ENCODE results near the gene MEGF11. TPM values are rescaled to one million over a fixed set of nuclear protein-coding genes. Genes with fewer than 3 reads are reported as not detected.

Gene MEGF11
- total RNA-seq, 1 experiment from 2014 or later, result 0.09 TPM

DNA sequence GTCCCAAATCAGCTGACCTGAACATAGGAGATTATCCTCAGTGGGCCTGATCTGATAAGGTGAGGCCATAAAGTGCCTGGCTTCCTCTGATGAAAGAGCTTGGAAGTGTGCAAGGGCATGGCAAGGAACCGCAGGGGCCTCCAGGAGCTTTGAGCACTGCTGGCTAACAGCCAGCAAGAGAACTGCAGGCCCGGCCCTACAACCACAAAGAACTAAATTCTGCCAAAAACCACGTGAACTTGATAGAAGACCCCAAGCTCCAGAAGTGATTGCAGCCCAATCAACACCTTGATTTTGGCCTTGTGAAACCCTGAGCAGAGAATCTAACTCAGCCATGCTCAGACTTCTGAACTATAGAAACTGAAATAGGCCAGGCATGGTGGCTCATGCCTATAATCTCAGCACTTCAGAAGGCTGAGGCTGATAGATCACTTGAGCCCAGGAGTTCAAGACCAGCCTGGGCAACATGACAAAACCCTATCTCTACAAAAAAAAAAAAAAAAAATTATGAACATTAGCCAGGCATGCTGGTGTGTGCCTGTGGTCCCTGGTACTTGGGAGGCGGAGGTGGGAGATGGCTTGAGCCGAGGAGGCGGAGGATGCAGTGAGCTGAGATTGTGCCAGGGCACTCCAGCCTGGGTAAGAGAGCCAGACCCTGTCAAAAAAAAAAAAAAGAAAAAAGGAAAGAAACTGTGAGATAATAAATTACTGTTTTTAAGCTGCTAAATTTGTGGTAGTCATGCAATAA lies 32.2 kb upstream of the MEGF11 start:
- H3K27ac Mint-ChIP-seq (ENCODE audit: low read depth, unreplicated experiment), result no peak overlapping the region
- intact Hi-C loops (cut with micrococcal nuclease), result no loop called here
- no peak overlapping the region for H3K4me3 Mint-ChIP-seq (ENCODE audit: unreplicated experiment)
- DNase-seq (ENCODE audit: unreplicated experiment), result no peak
- no peaks in the 10 kb centered on the region for H3K4me1 Mint-ChIP-seq (ENCODE audit: insufficient read depth, unreplicated experiment)
- H3K36me3 Mint-ChIP-seq (ENCODE audit: insufficient read depth, unreplicated experiment), result peaks cover 4% of the 10 kb centered on the region
- TF ChIP-seq, protein P1, sequence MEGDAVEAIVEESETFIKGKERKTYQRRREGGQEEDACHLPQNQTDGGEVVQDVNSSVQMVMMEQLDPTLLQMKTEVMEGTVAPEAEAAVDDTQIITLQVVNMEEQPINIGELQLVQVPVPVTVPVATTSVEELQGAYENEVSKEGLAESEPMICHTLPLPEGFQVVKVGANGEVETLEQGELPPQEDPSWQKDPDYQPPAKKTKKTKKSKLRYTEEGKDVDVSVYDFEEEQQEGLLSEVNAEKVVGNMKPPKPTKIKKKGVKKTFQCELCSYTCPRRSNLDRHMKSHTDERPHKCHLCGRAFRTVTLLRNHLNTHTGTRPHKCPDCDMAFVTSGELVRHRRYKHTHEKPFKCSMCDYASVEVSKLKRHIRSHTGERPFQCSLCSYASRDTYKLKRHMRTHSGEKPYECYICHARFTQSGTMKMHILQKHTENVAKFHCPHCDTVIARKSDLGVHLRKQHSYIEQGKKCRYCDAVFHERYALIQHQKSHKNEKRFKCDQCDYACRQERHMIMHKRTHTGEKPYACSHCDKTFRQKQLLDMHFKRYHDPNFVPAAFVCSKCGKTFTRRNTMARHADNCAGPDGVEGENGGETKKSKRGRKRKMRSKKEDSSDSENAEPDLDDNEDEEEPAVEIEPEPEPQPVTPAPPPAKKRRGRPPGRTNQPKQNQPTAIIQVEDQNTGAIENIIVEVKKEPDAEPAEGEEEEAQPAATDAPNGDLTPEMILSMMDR (IDR thresholded peaks at IDR 0.05; ENCODE audit: unreplicated experiment), result no peak
- H3K27me3 Mint-ChIP-seq (ENCODE audit: insufficient read depth, unreplicated experiment), result peaks cover 11% of the 10 kb centered on the region
- CTCF ChIA-PET, result interaction anchor here (0.6 to 1.2 kb wide), 3 partner anchors 86 to 1144 kb away, joined by 3 read pairs; no protein-coding TSS in a partner anchor
- POLR2A ChIA-PET, result no interaction called here
- no TSS peak for BruUV-seq (replicated peaks)
- H3K9me3 Mint-ChIP-seq (ENCODE audit: unreplicated experiment), result no peaks in the 10 kb centered on the region

DNA sequence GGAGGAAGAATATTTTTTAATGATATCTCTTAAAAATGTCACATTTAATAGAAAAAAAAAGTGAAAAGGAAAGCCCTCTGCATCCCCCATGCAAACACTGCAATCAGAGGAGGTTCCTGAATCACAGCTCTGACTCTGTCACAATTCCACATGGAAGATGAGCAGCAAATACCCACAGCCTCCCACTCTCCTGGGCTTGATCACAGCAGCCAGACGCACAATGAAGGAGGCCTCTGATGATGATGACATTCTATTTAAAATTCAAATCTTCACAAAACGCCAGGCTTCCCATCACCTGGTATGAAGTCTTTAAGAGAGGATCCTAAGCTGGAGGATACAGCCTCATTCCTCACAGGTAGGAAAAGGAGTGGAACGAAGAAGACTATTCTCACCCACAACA lies 30.7 kb upstream of the MEGF11 start:
- POLR2A ChIA-PET, result no interaction called here
- Mint-ChIP-seq H3K4me1 (ENCODE audit: insufficient read depth, unreplicated experiment) (no peaks in the 10 kb centered on the region), H3K4me3 (ENCODE audit: unreplicated experiment) (no peak overlapping the region), H3K27ac (ENCODE audit: low read depth, unreplicated experiment) (no peak overlapping the region), H3K9me3 (ENCODE audit: unreplicated experiment) (no peaks in the 10 kb centered on the region), H3K27me3 (ENCODE audit: insufficient read depth, unreplicated experiment) (peaks cover 21% of the 10 kb centered on the region), H3K36me3 (ENCODE audit: insufficient read depth, unreplicated experiment) (peaks cover 4% of the 10 kb centered on the region)
- no TSS peak for BruUV-seq (replicated peaks)
- TF ChIP-seq, protein P1 (IDR thresholded peaks at IDR 0.05; ENCODE audit: unreplicated experiment), result no peak
- CTCF ChIA-PET, result interaction anchor here (0.6 to 0.8 kb wide), 2 partner anchors 367 to 898 kb away, joined by 3 to 4 read pairs; no protein-coding TSS in a partner anchor
- intact Hi-C loops (cut with micrococcal nuclease), result no loop called here
- no peak for DNase-seq (ENCODE audit: unreplicated experiment)

DNA sequence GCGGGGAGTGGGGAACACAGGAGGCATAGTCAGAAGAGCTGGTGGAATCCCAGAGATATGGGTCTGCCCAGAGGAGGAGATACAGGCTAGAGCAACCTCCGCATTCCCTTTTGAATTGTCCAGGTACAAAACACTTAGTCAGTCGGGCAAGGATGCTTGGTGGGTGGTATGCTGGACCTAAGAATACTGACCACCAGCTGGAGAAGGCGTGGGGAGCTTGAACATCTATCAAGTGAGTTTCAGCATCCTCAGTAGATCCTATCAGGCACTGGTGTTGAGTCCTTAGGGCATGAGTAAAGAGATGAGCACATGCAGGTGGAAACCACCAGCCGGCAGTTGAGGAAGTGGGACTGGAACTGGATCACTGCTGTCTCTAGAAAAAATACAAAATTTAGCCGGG lies 25.1 kb upstream of the MEGF11 start:
- no peak for DNase-seq (ENCODE audit: unreplicated experiment)
- intact Hi-C loops (cut with micrococcal nuclease), result no loop called here
- H3K4me1 Mint-ChIP-seq (ENCODE audit: insufficient read depth, unreplicated experiment), result no peaks in the 10 kb centered on the region

DNA sequence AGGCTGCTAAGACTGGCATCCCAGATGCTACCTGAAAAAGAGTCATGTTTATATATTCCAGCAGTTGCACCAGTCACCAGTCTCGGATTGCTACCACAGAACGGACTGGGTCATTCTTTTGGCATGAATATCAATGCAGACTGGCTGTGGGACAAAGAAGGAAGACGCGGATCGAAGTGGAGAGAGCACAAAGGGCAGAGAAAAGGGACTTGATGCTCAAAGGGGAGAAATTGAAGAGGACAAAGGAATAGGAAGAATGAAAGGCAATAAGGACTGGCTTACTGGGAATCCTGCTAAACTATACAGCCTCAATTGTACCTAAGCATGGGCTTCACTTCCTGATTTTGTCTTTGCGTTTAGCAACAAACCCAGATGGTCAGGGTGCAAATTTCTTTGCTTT lies 24.5 kb upstream of the MEGF11 start:
- H3K4me1 Mint-ChIP-seq (ENCODE audit: insufficient read depth, unreplicated experiment), result no peaks in the 10 kb centered on the region
- no peak overlapping the region for H3K27ac Mint-ChIP-seq (ENCODE audit: low read depth, unreplicated experiment)
- CTCF ChIA-PET, result interaction anchor here (0.7 to 1.6 kb wide), 2 partner anchors 10 to 301 kb away, joined by 4 to 8 read pairs; no protein-coding TSS in a partner anchor
- no peak for DNase-seq (ENCODE audit: unreplicated experiment)
- no TSS peak for BruUV-seq (replicated peaks)
- H3K27me3 Mint-ChIP-seq (ENCODE audit: insufficient read depth, unreplicated experiment), result peaks cover 35% of the 10 kb centered on the region
- intact Hi-C loops (cut with micrococcal nuclease), result no loop called here
- no peak overlapping the region for H3K4me3 Mint-ChIP-seq (ENCODE audit: unreplicated experiment)
- H3K9me3 Mint-ChIP-seq (ENCODE audit: unreplicated experiment), result no peaks in the 10 kb centered on the region
- POLR2A ChIA-PET, result no interaction called here
- H3K36me3 Mint-ChIP-seq (ENCODE audit: insufficient read depth, unreplicated experiment), result no peaks in the 10 kb centered on the region
- TF ChIP-seq, protein P1 (IDR thresholded peaks at IDR 0.05; ENCODE audit: unreplicated experiment), result no peak

More for the DNA sequence above, 25.1 kb upstream of the MEGF11 start:
- no peaks in the 10 kb centered on the region for H3K9me3 Mint-ChIP-seq (ENCODE audit: unreplicated experiment)
- TF ChIP-seq, protein P1 (IDR thresholded peaks at IDR 0.05; ENCODE audit: unreplicated experiment), result no peak
- CTCF ChIA-PET, result interaction anchor here (0.7 to 1.6 kb wide), 2 partner anchors 10 to 302 kb away, joined by 4 to 8 read pairs; no protein-coding TSS in a partner anchor
- BruUV-seq (replicated peaks), result no TSS peak
- POLR2A ChIA-PET, result interaction anchor here (0.6 kb wide), 1 partner anchor 833 kb away, joined by 3 read pairs; no protein-coding TSS in a partner anchor
- H3K27ac Mint-ChIP-seq (ENCODE audit: low read depth, unreplicated experiment), result no peak overlapping the region
- no peaks in the 10 kb centered on the region for H3K36me3 Mint-ChIP-seq (ENCODE audit: insufficient read depth, unreplicated experiment)
- H3K27me3 Mint-ChIP-seq (ENCODE audit: insufficient read depth, unreplicated experiment), result peaks cover 35% of the 10 kb centered on the region
- H3K4me3 Mint-ChIP-seq (ENCODE audit: unreplicated experiment), result no peak overlapping the region
